ENCODE measurements around the gene CD209. TPM values are rescaled to one million over a fixed set of nuclear protein-coding genes. Genes with fewer than 3 reads are reported as not detected.

CD209 gene
- total and polyA plus RNA-seq, 2 of the 8 experiments (the other 6 are each of a cell fraction or from before 2014, with no cell fraction given): 0.05 to 0.22 TPM

Other genes with a start within 250 kb of the CD209 start
- 40.0 and 44.0 TPM in 2 replicates for gene ZNF358, start 231.4 kb downstream of the CD209 start, total RNA-seq (2021; fragmentation: NEBNext Ultra II Directional; extraction: Animal tissue kit (Norgen Biotek cat#: 25700))
- gene ZNF358, start 231.4 kb downstream of the CD209 start, polyA plus RNA-seq (2011; rRNA removed): 60.3 and 117 TPM in 2 replicates
- gene MCOLN1, start 224.9 kb downstream of the CD209 start, total RNA-seq (2021; fragmentation: NEBNext Ultra II Directional; extraction: Animal tissue kit (Norgen Biotek cat#: 25700)): 15.8 and 19.1 TPM in 2 replicates
- 40.0 and 42.8 TPM in 2 replicates for gene MCOLN1, start 224.9 kb downstream of the CD209 start, polyA plus RNA-seq (2011; rRNA removed)
- 121 and 123 TPM in 2 replicates for gene PNPLA6, start 211.8 kb downstream of the CD209 start, total RNA-seq (2021; fragmentation: NEBNext Ultra II Directional; extraction: Animal tissue kit (Norgen Biotek cat#: 25700))
- 55.1 and 121 TPM in 2 replicates for gene PNPLA6, start 211.8 kb downstream of the CD209 start, polyA plus RNA-seq (2011; rRNA removed)
- 30.4 and 32.5 TPM in 2 replicates for gene CAMSAP3, start 151.7 kb downstream of the CD209 start, total RNA-seq (2021; fragmentation: NEBNext Ultra II Directional; extraction: Animal tissue kit (Norgen Biotek cat#: 25700))
- gene CAMSAP3, start 151.7 kb downstream of the CD209 start, polyA plus RNA-seq (2011; rRNA removed): 11.4 and 19.6 TPM in 2 replicates
- 49.4 and 51.4 TPM in 2 replicates for gene XAB2, start 118.0 kb downstream of the CD209 start, total RNA-seq (2021; fragmentation: NEBNext Ultra II Directional; extraction: Animal tissue kit (Norgen Biotek cat#: 25700))
- 48.2 and 74.4 TPM in 2 replicates for gene XAB2, start 118.0 kb downstream of the CD209 start, polyA plus RNA-seq (2011; rRNA removed)
- gene PET100, start 117.7 kb downstream of the CD209 start, total RNA-seq (2021; fragmentation: NEBNext Ultra II Directional; extraction: Animal tissue kit (Norgen Biotek cat#: 25700)): 105 and 127 TPM in 2 replicates
- gene PET100, start 117.7 kb downstream of the CD209 start, polyA plus RNA-seq (2011; rRNA removed): 36.1 and 80.8 TPM in 2 replicates
- not detected in 2 replicates for gene PCP2, start 113.8 kb downstream of the CD209 start, total RNA-seq (2021; fragmentation: NEBNext Ultra II Directional; extraction: Animal tissue kit (Norgen Biotek cat#: 25700))
- 0.49 TPM in 1 of 2 replicates, not detected in the other for gene PCP2, start 113.8 kb downstream of the CD209 start, polyA plus RNA-seq (2011; rRNA removed)
- gene STXBP2, start 110.4 kb downstream of the CD209 start, total RNA-seq (2021; fragmentation: NEBNext Ultra II Directional; extraction: Animal tissue kit (Norgen Biotek cat#: 25700)): 51.5 and 52.9 TPM in 2 replicates
- 53.8 and 82.7 TPM in 2 replicates for gene STXBP2, start 110.4 kb downstream of the CD209 start, polyA plus RNA-seq (2011; rRNA removed)
- not detected in 2 replicates for gene RETN, start 78.5 kb downstream of the CD209 start, total RNA-seq (2021; fragmentation: NEBNext Ultra II Directional; extraction: Animal tissue kit (Norgen Biotek cat#: 25700))
- gene RETN, start 78.5 kb downstream of the CD209 start, polyA plus RNA-seq (2011; rRNA removed): not detected in 2 replicates
- gene MCEMP1, start 70.4 kb downstream of the CD209 start, total RNA-seq (2021; fragmentation: NEBNext Ultra II Directional; extraction: Animal tissue kit (Norgen Biotek cat#: 25700)): not detected in 2 replicates
- gene MCEMP1, start 70.4 kb downstream of the CD209 start, polyA plus RNA-seq (2011; rRNA removed): 0.13 TPM in 1 of 2 replicates, not detected in the other
- 99.7 and 109 TPM in 2 replicates for gene TRAPPC5, start 66.7 kb downstream of the CD209 start, total RNA-seq (2021; fragmentation: NEBNext Ultra II Directional; extraction: Animal tissue kit (Norgen Biotek cat#: 25700))
- gene TRAPPC5, start 66.7 kb downstream of the CD209 start, polyA plus RNA-seq (2011; rRNA removed): 120 TPM in 2 replicates
- 0.29 TPM in 1 of 2 replicates, not detected in the other for gene FCER2, start 45.4 kb downstream of the CD209 start, total RNA-seq (2021; fragmentation: NEBNext Ultra II Directional; extraction: Animal tissue kit (Norgen Biotek cat#: 25700))
- gene FCER2, start 45.4 kb downstream of the CD209 start, polyA plus RNA-seq (2011; rRNA removed): 0.67 TPM in 2 replicates
- gene CLEC4G, start 15.4 kb downstream of the CD209 start, total RNA-seq (2021; fragmentation: NEBNext Ultra II Directional; extraction: Animal tissue kit (Norgen Biotek cat#: 25700)): 0.35 and 1.0 TPM in 2 replicates
- 2.9 and 3.2 TPM in 2 replicates for gene CLEC4G, start 15.4 kb downstream of the CD209 start, polyA plus RNA-seq (2011; rRNA removed)
- gene CLEC4M, start 15.7 kb upstream of the CD209 start, total RNA-seq (2021; fragmentation: NEBNext Ultra II Directional; extraction: Animal tissue kit (Norgen Biotek cat#: 25700)): not detected in 2 replicates
- gene CLEC4M, start 15.7 kb upstream of the CD209 start, polyA plus RNA-seq (2011; rRNA removed): not detected in 2 replicates
- gene EVI5L, start 82.7 kb upstream of the CD209 start, total RNA-seq (2021; fragmentation: NEBNext Ultra II Directional; extraction: Animal tissue kit (Norgen Biotek cat#: 25700)): 10.4 and 11.0 TPM in 2 replicates
- 7.2 and 13.1 TPM in 2 replicates for gene EVI5L, start 82.7 kb upstream of the CD209 start, polyA plus RNA-seq (2011; rRNA removed)
- 23.9 and 25.3 TPM in 2 replicates for gene PRR36, start 126.9 kb upstream of the CD209 start, total RNA-seq (2021; fragmentation: NEBNext Ultra II Directional; extraction: Animal tissue kit (Norgen Biotek cat#: 25700))
- 1.6 and 3.4 TPM in 2 replicates for gene PRR36, start 126.9 kb upstream of the CD209 start, polyA plus RNA-seq (2011; rRNA removed)
- gene LRRC8E, start 141.0 kb upstream of the CD209 start, total RNA-seq (2021; fragmentation: NEBNext Ultra II Directional; extraction: Animal tissue kit (Norgen Biotek cat#: 25700)): 2.9 and 3.4 TPM in 2 replicates
- 2.7 and 2.8 TPM in 2 replicates for gene LRRC8E, start 141.0 kb upstream of the CD209 start, polyA plus RNA-seq (2011; rRNA removed)
- gene MAP2K7, start 156.3 kb upstream of the CD209 start, total RNA-seq (2021; fragmentation: NEBNext Ultra II Directional; extraction: Animal tissue kit (Norgen Biotek cat#: 25700)): 38.3 and 41.5 TPM in 2 replicates
- 8.9 and 16.6 TPM in 2 replicates for gene MAP2K7, start 156.3 kb upstream of the CD209 start, polyA plus RNA-seq (2011; rRNA removed)
- 3.7 and 4.3 TPM in 2 replicates for gene TGFBR3L, start 167.3 kb upstream of the CD209 start, total RNA-seq (2021; fragmentation: NEBNext Ultra II Directional; extraction: Animal tissue kit (Norgen Biotek cat#: 25700))
- 3.1 and 8.9 TPM in 2 replicates for gene TGFBR3L, start 167.3 kb upstream of the CD209 start, polyA plus RNA-seq (2011; rRNA removed)
- gene SNAPC2, start 172.8 kb upstream of the CD209 start, total RNA-seq (2021; fragmentation: NEBNext Ultra II Directional; extraction: Animal tissue kit (Norgen Biotek cat#: 25700)): 20.3 and 22.9 TPM in 2 replicates
- gene SNAPC2, start 172.8 kb upstream of the CD209 start, polyA plus RNA-seq (2011; rRNA removed): 18.2 and 29.0 TPM in 2 replicates
- 58.0 and 64.5 TPM in 2 replicates for gene CTXN1, start 178.6 kb upstream of the CD209 start, total RNA-seq (2021; fragmentation: NEBNext Ultra II Directional; extraction: Animal tissue kit (Norgen Biotek cat#: 25700))
- gene CTXN1, start 178.6 kb upstream of the CD209 start, polyA plus RNA-seq (2011; rRNA removed): 16.4 and 39.1 TPM in 2 replicates
- 123 and 131 TPM in 2 replicates for gene TIMM44, start 196.1 kb upstream of the CD209 start, total RNA-seq (2021; fragmentation: NEBNext Ultra II Directional; extraction: Animal tissue kit (Norgen Biotek cat#: 25700))
- 150 and 182 TPM in 2 replicates for gene TIMM44, start 196.1 kb upstream of the CD209 start, polyA plus RNA-seq (2011; rRNA removed)

All from H1 (cell line).